Naive thymus-derived CD4-positive, alpha-beta T cell (primary cell): ENCODE measurements around the gene ARHGAP24. TPM values are rescaled to one million over a fixed set of nuclear protein-coding genes. Genes with fewer than 3 reads are reported as not detected.
A peak's percentile ranks its signal among the peaks of the same experiment; 100 is the strongest.

Experiments
- ATAC-seq: fragments of 150-1000 bp; cut with Tn5 transposase; 2 replicates; pipeline ENCODE4 v1.10.0; 2021; ENCODE audit warnings: mild to moderate bottlenecking, moderate library complexity
- CTCF ChIA-PET: fragments of 350-600 bp; sonication (Branson Sonifier 250); formaldehyde crosslinking; loops from one replicate; lab custom pipeline; 2021; ENCODE audit warnings: antibody characterized with exemption; lab: Charles Lee
- POLR2A ChIA-PET: fragments of 350-600 bp; sonication (Branson Sonifier 250); formaldehyde crosslinking; loops from one replicate; lab custom pipeline; 2021; ENCODE audit warnings: antibody characterized with exemption, inconsistent platforms; lab: Charles Lee
- DNase-seq, 9 donors: peaks; one replicate each; pipeline versions ENCODE4 v3.0.0 to v3.0.0-alpha.2; 2020 to 2022; ENCODE audit warnings: mixed read lengths in 1 of 9
- H3K27ac ChIP-seq: one replicate; pipeline ENCODE4 v1.7.0; 2013; ENCODE audit warnings: mild to moderate bottlenecking, low read depth, low read length, moderate library complexity
- H3K27me3 ChIP-seq, 2 donors: one replicate each; pipeline ENCODE4 v1.7.0; 2013; ENCODE audit warnings: low read length in 2 of 2, mild to moderate bottlenecking in 2 of 2, moderate library complexity in 2 of 2; ENCODE audit not compliant: control insufficient read depth in 2 of 2, insufficient read depth in 2 of 2
- H3K36me3 ChIP-seq, 3 experiments: 1 replicate in 2 of 3; 2 replicates in 1 of 3; pipeline ENCODE4 v1.7.0; 2013; ENCODE audit warnings: low read length in 3 of 3, mild to moderate bottlenecking in 3 of 3, moderate library complexity in 1 of 3; ENCODE audit not compliant: insufficient read depth in 3 of 3, control insufficient read depth in 2 of 3
- H3K4me1 ChIP-seq, 2 donors: one replicate each; pipeline ENCODE4 v1.7.0; 2013; ENCODE audit warnings: low read length in 2 of 2, mild to moderate bottlenecking in 2 of 2, moderate library complexity in 1 of 2; ENCODE audit not compliant: control insufficient read depth in 2 of 2, insufficient read depth in 2 of 2
- H3K4me3 ChIP-seq: 2 replicates; pipeline ENCODE4 v1.7.0; 2013; ENCODE audit warnings: mild to moderate bottlenecking, low read length
- H3K9me3 ChIP-seq, 3 experiments: 1 replicate in 2 of 3; 2 replicates in 1 of 3; pipeline ENCODE4 v1.7.0; 2013; ENCODE audit warnings: low read length in 3 of 3; ENCODE audit not compliant: control insufficient read depth in 2 of 3
- H3K27ac Mint-ChIP-seq, 9 donors: one replicate each; pipeline ENCODE4 v1.8.0; 2020 to 2022; ENCODE audit warnings: mixed read lengths in 9 of 9, mild to moderate bottlenecking in 8 of 9, moderate library complexity in 5 of 9, inconsistent platforms in 2 of 9
- H3K27me3 Mint-ChIP-seq, 5 donors: one replicate each; pipeline ENCODE4 v1.8.0; 2021 to 2022; ENCODE audit warnings: mixed read lengths in 5 of 5, mild to moderate bottlenecking in 1 of 5
- H3K36me3 Mint-ChIP-seq, 5 donors: one replicate each; pipeline ENCODE4 v1.8.0; 2020 to 2022; ENCODE audit warnings: mixed read lengths in 5 of 5, mild to moderate bottlenecking in 3 of 5, inconsistent platforms in 1 of 5
- H3K4me1 Mint-ChIP-seq, 7 donors: one replicate each; pipeline ENCODE4 v1.8.0; 2020 to 2022; ENCODE audit warnings: mixed read lengths in 7 of 7, mild to moderate bottlenecking in 3 of 7, inconsistent platforms in 1 of 7
- H3K4me3 Mint-ChIP-seq, 10 donors: one replicate each; pipeline ENCODE4 v1.8.0; 2020 to 2022; ENCODE audit warnings: mild to moderate bottlenecking in 10 of 10, mixed read lengths in 10 of 10, moderate library complexity in 6 of 10, inconsistent platforms in 2 of 10
- H3K9me3 Mint-ChIP-seq, 11 donors: one replicate each; pipeline ENCODE4 v1.8.0; 2020 to 2022; ENCODE audit warnings: mixed read lengths in 11 of 11, mild to moderate bottlenecking in 4 of 11, inconsistent platforms in 1 of 11, moderate library complexity in 1 of 11
- intact Hi-C, 2 donors: fragments of 100-400 bp; cut with micrococcal nuclease; formaldehyde crosslinking; loops; one replicate each; pipeline ENCODE4 v1.15.1; 2023
- polyA plus RNA-seq, 2 donors: library from polyadenylated mRNA; unstranded; fragments of 300-500 nt; fragmentation: Illumina TruSeq; gene quantifications; one replicate each; pipeline ENCODE4 v1.2.3, GENCODE V29; 2021
- total RNA-seq, 6 experiments: library from RNA in 5 of 6; stranded (reverse) in 5 of 6; gene quantifications; 1 replicate in 5 of 6; 2 replicates in 1 of 6; pipeline ENCODE4 v1.2.3 and lab custom pipeline; 2021 to 2026

ARHGAP24 gene
- total and polyA plus RNA-seq, 7 experiments from 2014 or later, result 0.41 to 12.7 (median 1.3) TPM; not detected in 3

DNA sequence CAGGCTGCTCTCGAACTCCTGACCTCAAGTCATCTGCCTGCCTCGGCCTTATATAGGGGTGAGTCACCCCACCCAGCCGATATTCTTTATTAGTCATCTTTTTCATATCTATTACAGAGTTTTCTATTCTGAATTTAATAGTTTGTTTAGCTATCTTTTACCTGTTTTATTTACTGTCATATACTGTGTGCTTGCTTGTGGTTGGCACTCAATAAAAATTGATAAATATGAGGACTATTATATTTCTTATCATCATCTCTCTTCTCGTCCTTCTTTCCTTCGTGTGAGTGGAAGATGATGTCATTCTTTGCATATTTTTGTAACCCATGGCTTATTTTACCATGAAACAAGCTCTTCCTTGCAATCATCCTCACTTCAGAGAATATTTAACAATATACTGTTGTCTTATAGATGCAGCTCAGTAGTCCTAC is 265.5 kb downstream of the ARHGAP24 start:
- H3K4me1 ChIP-seq, result no peaks in the 10 kb centered on the region
- no peak overlapping the region for H3K4me3 Mint-ChIP-seq
- no peak overlapping the region for H3K27ac Mint-ChIP-seq
- ChIA-PET CTCF (no interaction called here), POLR2A (no interaction called here)
- H3K27me3 ChIP-seq, result no peaks in the 10 kb centered on the region
- peaks cover 0 to 13% (median 0%) of the 10 kb centered on the region in 11 donors for H3K9me3 Mint-ChIP-seq
- DNase-seq (no peak), ATAC-seq (no peak)
- H3K9me3 ChIP-seq, result no peaks in the 10 kb centered on the region
- H3K27ac ChIP-seq, result no peak overlapping the region
- H3K36me3 ChIP-seq, result no peaks in the 10 kb centered on the region
- H3K27me3 Mint-ChIP-seq, result peaks cover 0 to 4% (median 0%) of the 10 kb centered on the region in 5 donors
- intact Hi-C loops, result no loop called here
- H3K36me3 Mint-ChIP-seq, result peaks cover 0 to 3% (median 0%) of the 10 kb centered on the region in 5 donors
- H3K4me1 Mint-ChIP-seq, result peaks cover 0 to 3% (median 0%) of the 10 kb centered on the region in 7 donors
- H3K4me3 ChIP-seq, result no peak overlapping the region

DNA sequence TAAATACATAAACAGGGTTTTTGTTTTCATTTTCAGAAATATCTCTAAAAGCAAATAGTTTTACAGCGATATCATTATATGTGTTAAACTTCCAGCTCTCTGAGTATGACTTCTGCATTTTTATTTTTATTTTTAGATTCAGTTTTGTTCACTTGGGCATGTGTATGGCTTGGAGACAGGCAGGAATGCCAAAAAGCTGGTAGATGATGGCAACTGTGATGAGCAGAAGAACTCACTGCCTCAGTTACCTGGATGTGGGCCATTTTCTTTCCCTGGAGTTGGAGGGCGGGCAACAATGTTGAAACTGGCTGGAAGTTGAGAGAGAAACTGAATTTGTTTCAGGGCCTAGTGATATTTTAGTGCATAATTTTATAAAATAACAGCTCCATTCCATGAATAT is 266.4 kb downstream of the ARHGAP24 start:
- Histone ChIP-seq H3K4me1 (no peaks in the 10 kb centered on the region), H3K9me3 (no peaks in the 10 kb centered on the region), H3K27ac (no peak overlapping the region), H3K36me3 (no peaks in the 10 kb centered on the region), H3K27me3 (no peaks in the 10 kb centered on the region), H3K4me3 (no peak overlapping the region)
- ATAC-seq, result no peak
- intact Hi-C loops, result no loop called here
- no peak for DNase-seq
- Mint-ChIP-seq H3K27me3 (no peaks in the 10 kb centered on the region), H3K4me1 (peaks cover 0 to 2% (median 0%) of the 10 kb centered on the region in 7 donors), H3K4me3 (no peak overlapping the region), H3K27ac (no peak overlapping the region), H3K9me3 (peaks cover 0 to 6% (median 0%) of the 10 kb centered on the region in 11 donors), H3K36me3 (peaks cover 0 to 3% (median 0%) of the 10 kb centered on the region in 5 donors)
- POLR2A ChIA-PET, result no interaction called here
- CTCF ChIA-PET, result no interaction called here

GRCh38 chr4:85741921-85742591 is 267.1 kb downstream of the ARHGAP24 start:
- intact Hi-C loops, result no loop called here
- Histone ChIP-seq H3K36me3 (no peaks in the 10 kb centered on the region), H3K27ac (no peak overlapping the region), H3K27me3 (no peaks in the 10 kb centered on the region), H3K9me3 (no peaks in the 10 kb centered on the region), H3K4me3 (no peak overlapping the region), H3K4me1 (no peaks in the 10 kb centered on the region)
- Mint-ChIP-seq H3K4me1 (peaks cover 0 to 2% (median 0%) of the 10 kb centered on the region in 7 donors), H3K9me3 (peaks cover 0 to 6% (median 0%) of the 10 kb centered on the region in 11 donors), H3K27ac (no peak overlapping the region), H3K27me3 (no peaks in the 10 kb centered on the region), H3K4me3 (no peak overlapping the region), H3K36me3 (peaks cover 0 to 3% (median 0%) of the 10 kb centered on the region in 5 donors)
- ChIA-PET POLR2A (no interaction called here), CTCF (no interaction called here)
- no peak for DNase-seq
- ATAC-seq, result no peak

GRCh38 chr4:85744950-85745349 is 270.0 kb downstream of the ARHGAP24 start:
- no peaks in the 10 kb centered on the region for H3K36me3 ChIP-seq
- POLR2A ChIA-PET, result no interaction called here
- Mint-ChIP-seq H3K4me1 (peaks cover 0 to 2% (median 0%) of the 10 kb centered on the region in 7 donors), H3K27ac (no peak overlapping the region), H3K27me3 (no peaks in the 10 kb centered on the region), H3K9me3 (peaks cover 0 to 6% (median 0%) of the 10 kb centered on the region in 11 donors), H3K36me3 (peaks cover 0 to 3% (median 0%) of the 10 kb centered on the region in 5 donors), H3K4me3 (no peak overlapping the region)
- H3K27ac ChIP-seq, result no peak overlapping the region
- no peaks in the 10 kb centered on the region for H3K4me1 ChIP-seq
- intact Hi-C loops, result no loop called here
- no peaks in the 10 kb centered on the region for H3K27me3 ChIP-seq
- H3K9me3 ChIP-seq, result no peaks in the 10 kb centered on the region
- H3K4me3 ChIP-seq, result no peak overlapping the region
- ATAC-seq (no peak), DNase-seq (no peak)
- CTCF ChIA-PET, result no interaction called here

GRCh38 chr4:85745939-85746338 is 271.0 kb downstream of the ARHGAP24 start:
- no peak overlapping the region for H3K27ac Mint-ChIP-seq

GRCh38 chr4:85747882-85748491 is 273.0 kb downstream of the ARHGAP24 start:
- H3K4me3 ChIP-seq, result no peak overlapping the region
- H3K27me3 Mint-ChIP-seq, result no peaks in the 10 kb centered on the region
- intact Hi-C loops, result loop anchor here in 1 of 2 donors (2.0 kb wide), 1 partner anchor 601 kb away; no protein-coding TSS in a partner anchor
- no peaks in the 10 kb centered on the region for H3K36me3 ChIP-seq
- H3K27me3 ChIP-seq, result no peaks in the 10 kb centered on the region
- no peaks in the 10 kb centered on the region for H3K4me1 Mint-ChIP-seq
- H3K4me3 Mint-ChIP-seq, result no peak overlapping the region
- no peaks in the 10 kb centered on the region for H3K36me3 Mint-ChIP-seq
- H3K9me3 ChIP-seq, result no peaks in the 10 kb centered on the region
- peak in 1 of 9 donors; percentile 3 for DNase-seq
- ATAC-seq, result peak; percentile 69
- H3K4me1 ChIP-seq, result no peaks in the 10 kb centered on the region
- CTCF ChIA-PET, result no interaction called here
- peaks cover 0 to 2% (median 0%) of the 10 kb centered on the region in 11 donors for H3K9me3 Mint-ChIP-seq
- H3K27ac Mint-ChIP-seq, result no peak overlapping the region
- no peak overlapping the region for H3K27ac ChIP-seq
- POLR2A ChIA-PET, result no interaction called here

More at GRCh38 chr4:85745939-85746338, 271.0 kb downstream of the ARHGAP24 start:
- no peak overlapping the region for H3K4me3 Mint-ChIP-seq
- H3K9me3 ChIP-seq, result no peaks in the 10 kb centered on the region
- CTCF ChIA-PET, result no interaction called here
- peaks cover 0 to 6% (median 0%) of the 10 kb centered on the region in 11 donors for H3K9me3 Mint-ChIP-seq
- intact Hi-C loops, result no loop called here
- H3K27me3 Mint-ChIP-seq, result no peaks in the 10 kb centered on the region
- no peaks in the 10 kb centered on the region for H3K36me3 ChIP-seq
- no peak for ATAC-seq
- H3K4me3 ChIP-seq, result no peak overlapping the region
- no peaks in the 10 kb centered on the region for H3K36me3 Mint-ChIP-seq
- H3K27me3 ChIP-seq, result no peaks in the 10 kb centered on the region
- DNase-seq, result no peak
- POLR2A ChIA-PET, result no interaction called here
- peaks cover 0 to 2% (median 0%) of the 10 kb centered on the region in 7 donors for H3K4me1 Mint-ChIP-seq
- H3K27ac ChIP-seq, result no peak overlapping the region
- H3K4me1 ChIP-seq, result no peaks in the 10 kb centered on the region
